NB4 (cell line): Measurements from ENCODE around the gene AS3MT.

ENCODE experiments used
- CTCF ChIP-seq: IDR thresholded peaks from one replicate; pipeline ENCODE4 v1.5.1; 2012; ENCODE audit warnings: low read depth, low read length
- MYC ChIP-seq: IDR thresholded peaks from 2 replicates; pipeline ENCODE4 v1.6.1; 2011; ENCODE audit warnings: low read depth, low read length

GRCh38 chr10:102923601-102924000, 54.3 kb downstream of the AS3MT start:
- TF ChIP-seq CTCF (no peak), MYC (no peak)
